Activated CD4-positive, alpha-beta T cell treated with anti-CD3 and anti-CD28 coated beads for 48 hours (primary cell): ENCODE measurements around the gene SCN3A.
A peak's percentile ranks its signal among the peaks of the same experiment; 100 is the strongest.

Experiments
- DNase-seq: peaks from one replicate; pipeline ENCODE4 v3.0.0-alpha.2; 2020

Gene SCN3A

GRCh38 chr2:165203689-165204559, at the start of gene SCN3A:
Gene SCN3A, minus strand, starts transcription at chr2:165204050. Its CDS starts 27,656 bp downstream, at chr2:165176394.
- DNase-seq: peak; percentile 8

GRCh38 chr2:165253178-165253577, 49.3 kb upstream of the SCN3A start:
- DNase-seq: no peak

- DNase-seq: no peak
These were observed 47.5 kb upstream of the SCN3A start for GRCh38 chr2:165251366-165251765.

GRCh38 chr2:165248238-165248637, 44.4 kb upstream of the SCN3A start:
- no peak for DNase-seq

GRCh38 chr2:165245081-165245793, 41.4 kb upstream of the SCN3A start:
- no peak for DNase-seq

GRCh38 chr2:165240916-165241315, 37.1 kb upstream of the SCN3A start:
- DNase-seq: no peak

GRCh38 chr2:165239856-165240515, 36.1 kb upstream of the SCN3A start:
- no peak for DNase-seq

- no peak for DNase-seq
These were observed 35.4 kb upstream of the SCN3A start, which contains the start of gene SCN2A for GRCh38 chr2:165239230-165239629. Gene SCN2A, plus strand, starts transcription at chr2:165239414. Its CDS starts 56,410 bp downstream, at chr2:165295824.

GRCh38 chr2:165238295-165238694, 34.4 kb upstream of the SCN3A start:
- DNase-seq: no peak

- no peak for DNase-seq
These were observed 33.2 kb upstream of the SCN3A start for GRCh38 chr2:165237056-165237455.

- DNase-seq: no peak
These were observed 23.7 kb upstream of the SCN3A start for GRCh38 chr2:165227571-165227970.

GRCh38 chr2:165224941-165225340, 21.1 kb upstream of the SCN3A start:
- DNase-seq: no peak

- no peak for DNase-seq
These were observed 15.6 kb upstream of the SCN3A start for GRCh38 chr2:165219481-165219880.

- DNase-seq: no peak
These were observed 10.2 kb upstream of the SCN3A start for GRCh38 chr2:165214093-165214492.

- no peak for DNase-seq
These were observed 4.2 kb upstream of the SCN3A start for GRCh38 chr2:165208094-165208493.

GRCh38 chr2:165205865-165206264, 2.0 kb upstream of the SCN3A start:
- DNase-seq: no peak

GRCh38 chr2:165202239-165202638, 1.6 kb downstream of the SCN3A start:
- DNase-seq: no peak

- DNase-seq: no peak
These were observed 5.7 kb downstream of the SCN3A start for GRCh38 chr2:165198181-165198580.

GRCh38 chr2:165197346-165197745, 6.5 kb downstream of the SCN3A start:
- DNase-seq: no peak

- no peak for DNase-seq
These were observed 7.4 kb downstream of the SCN3A start for GRCh38 chr2:165196411-165196810.

GRCh38 chr2:165193178-165193777, 10.6 kb downstream of the SCN3A start:
- DNase-seq: no peak

GRCh38 chr2:165192729-165193128, 11.1 kb downstream of the SCN3A start:
- DNase-seq: no peak

GRCh38 chr2:165191096-165191728, 12.6 kb downstream of the SCN3A start:
- DNase-seq: no peak
